HG03060 (cell line): ENCODE data around the gene SPATA2.

ENCODE experiments used
- ATAC-seq: cut with Tn5 transposase; IDR thresholded peaks from one replicate; pipeline ENCODE4 v1.9.1; 2021; ENCODE audit warnings: low read depth, moderate number of reproducible peaks; ENCODE audit not compliant: unreplicated experiment

Gene SPATA2

GRCh38 chr20:49936153-49937026 lies 21.1 kb upstream of the SPATA2 start, which contains the start of gene RNF114:
Gene RNF114 (plus strand): TSS chr20:49936397. CDS start chr20:49936413, 16 bp downstream.
- ATAC-seq, result no peak

GRCh38 chr20:49935746-49936152 lies 20.4 kb upstream of the SPATA2 start:
- no peak for ATAC-seq

GRCh38 chr20:49929142-49929494 lies 13.8 kb upstream of the SPATA2 start:
- ATAC-seq, result no peak

DNA sequence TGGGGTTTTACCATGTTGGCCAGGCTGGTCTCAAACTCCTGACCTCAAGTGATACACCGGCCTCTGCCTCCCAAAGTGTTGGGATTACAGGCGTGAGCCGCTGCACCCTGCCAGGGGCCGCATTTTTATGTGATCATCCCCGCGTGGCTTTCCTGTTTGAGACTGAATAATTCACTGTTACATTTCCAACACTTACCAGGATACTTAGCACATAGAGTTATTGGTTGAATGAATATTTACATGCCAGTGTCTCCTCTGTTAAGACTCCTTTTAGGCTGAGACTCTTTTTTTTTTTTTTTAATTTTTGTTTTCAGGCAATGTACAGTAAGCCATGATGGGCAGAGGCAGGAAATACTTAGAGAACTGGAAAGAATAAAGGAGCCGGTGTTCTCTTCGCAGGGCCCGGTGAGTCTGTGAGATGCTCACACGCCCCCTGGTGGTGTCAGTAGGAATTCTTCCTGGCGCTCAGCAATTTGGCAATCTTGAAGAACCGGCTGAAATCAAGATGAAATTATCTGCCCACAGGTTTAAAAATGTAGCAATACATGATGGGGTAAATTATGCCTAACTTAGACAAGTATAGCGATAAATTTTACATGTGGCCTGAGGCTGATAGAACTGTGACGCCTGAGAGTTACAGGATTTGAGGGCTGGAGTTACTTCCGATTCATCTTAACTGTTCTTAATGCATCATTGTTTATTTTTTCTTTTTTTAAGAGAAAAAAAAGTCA lies 13.2 kb upstream of the SPATA2 start:
- ATAC-seq, result no peak

DNA sequence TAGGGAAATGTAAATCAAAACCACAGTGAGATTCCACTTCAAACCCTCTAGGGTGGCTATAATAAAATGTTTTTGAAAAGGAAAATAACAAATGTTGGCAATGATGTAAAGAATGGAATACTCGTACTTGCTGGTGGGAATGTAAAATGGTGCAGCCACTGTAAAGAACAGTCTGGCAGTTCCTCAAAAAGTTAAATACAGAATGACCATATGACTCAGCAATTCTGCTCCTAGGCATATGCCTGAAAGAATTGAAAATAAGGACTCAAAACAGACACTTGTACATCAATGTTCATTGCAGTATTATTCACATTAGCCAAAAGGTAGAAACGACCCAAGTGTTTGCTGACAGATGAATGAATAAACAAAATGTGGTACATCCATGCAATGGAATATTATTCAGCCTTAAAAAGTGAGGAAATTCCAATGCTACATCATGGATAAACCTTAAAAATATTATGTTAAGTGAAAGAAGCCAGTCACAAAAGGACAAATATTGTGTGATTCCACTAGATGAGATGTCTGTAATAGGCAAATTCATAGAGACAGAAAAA lies 10.6 kb upstream of the SPATA2 start:
- ATAC-seq, result no peak

- ATAC-seq, result no peak
Measured at GRCh38 chr20:49924247-49924646, 8.9 kb upstream of the SPATA2 start.

- ATAC-seq, result no peak
Measured at GRCh38 chr20:49919461-49919860, 4.1 kb upstream of the SPATA2 start.

DNA sequence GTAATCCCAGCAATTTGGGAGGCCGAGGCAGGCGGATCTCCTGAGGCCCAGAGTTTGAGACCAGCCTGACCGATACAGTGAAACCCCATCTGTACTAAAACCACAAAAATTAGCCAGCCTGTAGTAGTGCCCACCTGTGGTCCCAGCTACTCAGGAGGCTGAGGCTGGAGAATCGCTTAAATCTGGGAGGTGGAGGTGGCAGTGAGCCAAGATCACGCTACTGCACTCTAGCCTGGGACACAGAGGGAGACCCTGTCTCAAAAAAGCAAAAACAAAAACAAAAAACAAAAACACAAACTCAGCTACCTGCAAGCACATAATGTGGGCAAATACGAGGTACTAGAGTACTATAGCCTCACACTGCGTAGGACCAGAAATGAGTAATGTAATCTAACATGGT lies 3.7 kb upstream of the SPATA2 start:
- ATAC-seq, result no peak

DNA sequence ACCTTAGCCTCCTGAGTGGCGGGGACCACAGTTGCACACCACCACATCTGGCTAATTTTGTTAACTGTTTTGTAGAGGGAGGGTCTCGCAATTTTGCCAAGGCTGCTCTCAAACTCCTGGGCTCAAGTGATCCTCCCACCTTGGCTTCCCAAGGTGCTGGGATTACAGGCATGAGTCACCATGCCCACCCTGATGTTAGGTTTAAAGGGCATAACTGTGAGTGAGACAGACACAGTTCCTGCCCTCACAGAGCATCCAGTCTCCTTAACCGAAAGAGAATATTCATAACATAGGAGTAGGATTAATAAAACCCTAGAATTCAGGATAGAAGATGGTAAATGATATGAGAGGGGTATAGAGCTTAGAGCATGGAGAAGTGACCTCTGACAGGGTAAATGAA lies 3.1 kb upstream of the SPATA2 start:
- ATAC-seq, result no peak

- no peak for ATAC-seq
Measured at GRCh38 chr20:49916146-49917002, 1.0 kb upstream of the SPATA2 start.

DNA sequence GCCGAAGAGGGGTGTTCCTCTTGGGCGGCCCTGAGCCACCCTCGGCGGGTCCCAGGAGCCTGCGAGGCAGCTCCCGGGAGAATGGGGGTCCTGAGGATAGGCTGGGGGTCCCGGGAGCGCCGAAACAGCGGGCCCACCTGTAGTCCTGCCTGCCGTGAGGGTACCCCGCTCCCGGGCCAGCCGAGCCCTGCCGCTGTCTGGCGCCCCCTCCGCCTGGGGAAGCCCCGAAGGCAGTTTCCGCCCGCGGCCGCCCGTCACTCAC lies 280 bp downstream of the SPATA2 start:
- ATAC-seq, result no peak

GRCh38 chr20:49914310-49915117 lies 815 bp downstream of the SPATA2 start:
- no peak for ATAC-seq

DNA sequence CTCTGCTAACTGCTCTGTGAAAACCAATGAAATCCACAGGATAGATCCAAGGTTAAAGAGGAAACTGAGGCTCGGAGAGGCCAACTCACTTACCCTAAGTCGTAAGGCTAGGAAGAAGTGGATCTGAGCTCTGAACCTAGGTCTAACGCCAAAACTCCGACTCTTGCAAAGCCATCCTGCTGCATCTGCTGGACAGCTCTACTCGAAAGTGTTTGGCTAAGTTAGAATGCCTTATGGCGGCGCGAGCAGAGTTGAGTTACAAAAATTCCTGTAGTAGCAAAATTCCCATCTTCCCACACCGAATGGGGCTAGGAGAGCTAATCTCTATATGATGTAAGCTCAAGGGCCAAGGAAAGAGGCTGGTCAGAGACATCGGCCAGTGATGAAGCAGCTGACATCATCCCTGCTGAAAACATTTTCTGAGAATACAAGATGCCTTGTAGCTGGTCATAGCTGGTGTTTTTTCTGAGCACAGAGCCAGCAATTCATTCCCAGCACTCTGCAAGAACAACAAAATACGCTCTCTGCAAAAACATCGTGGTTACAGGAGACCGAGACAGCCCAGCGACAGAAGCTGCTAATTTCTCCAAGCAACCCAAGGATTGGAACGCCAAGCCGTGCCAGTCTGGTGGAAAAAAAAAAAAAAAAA lies 1.8 kb downstream of the SPATA2 start:
- no peak for ATAC-seq

DNA sequence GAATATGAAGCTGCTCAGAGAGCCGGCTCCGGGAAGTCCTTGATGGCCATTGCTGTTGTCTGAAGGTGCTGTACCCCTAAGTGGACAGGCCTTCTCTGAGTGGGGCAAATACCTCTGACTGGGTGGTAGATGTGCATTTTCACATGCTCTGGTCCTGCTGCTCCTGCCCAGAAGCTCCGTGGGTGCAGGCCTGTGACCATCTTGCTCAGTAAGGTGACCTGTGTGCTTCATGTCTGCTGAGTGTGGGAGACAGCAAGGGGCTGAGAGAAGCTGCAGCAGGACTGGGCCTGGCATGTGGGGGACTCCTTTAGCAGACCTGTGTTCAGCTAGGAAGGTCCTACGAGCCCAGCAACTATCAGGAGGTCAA lies 5.0 kb downstream of the SPATA2 start:
- no peak for ATAC-seq

- no peak for ATAC-seq
Measured at GRCh38 chr20:49909499-49910339, 5.6 kb downstream of the SPATA2 start.

- no peak for ATAC-seq
Measured at GRCh38 chr20:49908258-49908565, 7.1 kb downstream of the SPATA2 start.

DNA sequence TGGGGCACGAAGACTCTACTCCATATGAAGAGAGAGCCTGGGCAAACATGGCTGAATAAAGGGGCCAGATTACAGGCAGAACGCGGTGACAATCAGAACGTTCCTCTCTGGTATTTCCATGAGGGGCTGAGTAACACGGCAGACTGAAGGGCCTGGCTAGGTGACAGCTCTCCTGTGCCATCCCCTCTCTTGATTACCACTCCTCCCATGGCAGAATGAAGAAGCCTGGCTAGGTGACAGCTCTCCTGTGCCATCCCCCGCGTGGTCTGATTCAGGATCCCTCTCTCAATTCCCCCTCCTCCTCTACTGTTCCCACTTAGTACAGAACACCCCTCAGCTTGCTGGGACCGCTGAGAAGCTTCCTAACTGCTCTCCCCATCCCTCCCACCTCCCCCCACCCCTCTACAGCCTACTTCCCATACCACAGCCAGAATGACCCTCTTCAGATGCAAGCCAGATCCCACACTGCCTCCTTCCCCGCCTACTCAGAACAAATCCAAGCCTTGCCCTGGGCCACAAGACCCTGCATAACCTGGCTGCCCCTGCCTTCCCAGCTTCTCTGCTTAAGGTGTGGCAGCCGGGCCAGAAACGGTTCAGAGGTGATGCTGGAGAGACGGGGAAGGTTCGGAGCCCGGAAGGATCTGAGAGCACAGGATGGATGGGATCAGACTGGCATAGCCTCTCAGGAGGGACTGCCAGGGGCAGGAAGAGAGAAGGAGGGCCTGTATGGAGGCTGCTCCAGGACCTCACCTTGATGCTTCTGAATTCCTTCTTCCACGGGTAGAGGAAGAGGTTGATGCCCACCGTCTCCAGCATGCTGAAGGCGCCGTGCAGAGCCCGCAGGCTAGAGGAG lies 7.7 kb downstream of the SPATA2 start:
- ATAC-seq, result no peak

- ATAC-seq, result no peak
Measured at GRCh38 chr20:49906615-49907154, 8.6 kb downstream of the SPATA2 start.
